SU-DHL-6 (cell line): Measurements from ENCODE around the gene SNAP29.

Experiments used
- H2AFZ ChIP-seq: fragments of 200-600 bp; sonication (generic); 2 replicates; pipeline ENCODE4 v1.6.1; 2014; ENCODE audit warnings: low read depth, mild to moderate bottlenecking, moderate library complexity, mixed read lengths, antibody characterized with exemption, low read length; ENCODE audit not compliant: severe bottlenecking
- H3F3A ChIP-seq: fragments of 200-600 bp; shearing (Covaris generic); 2 replicates; pipeline ENCODE4 v1.6.0; 2016; ENCODE audit warnings: antibody characterized with exemption, mild to moderate bottlenecking; ENCODE audit not compliant: insufficient read depth
- H3K27ac ChIP-seq: fragments of 200-600 bp; sonication (generic); 2 replicates; pipeline ENCODE4 v1.5.1; 2016; ENCODE audit warnings: low read depth, mild to moderate bottlenecking, low read length, moderate library complexity, mixed read lengths
- H3K27me3 ChIP-seq: fragments of 200-600 bp; sonication (generic), shearing (Covaris generic); 2 replicates; pipeline ENCODE4 v1.6.0; 2014; ENCODE audit warnings: mild to moderate bottlenecking, low read length
- H3K36me3 ChIP-seq: fragments of 200-600 bp; sonication (generic); 2 replicates; pipeline ENCODE4 v1.6.1; 2014; ENCODE audit warnings: mild to moderate bottlenecking, low read length, mixed read lengths
- H3K4me2 ChIP-seq: fragments of 300-600, 200-600 bp; shearing (Covaris generic), sonication (generic); 2 replicates; pipeline ENCODE4 v1.6.0; 2014; ENCODE audit warnings: low read length, low read depth, mild to moderate bottlenecking; ENCODE audit not compliant: poor library complexity, severe bottlenecking
- H3K4me3 ChIP-seq: fragments of 200-600 bp; sonication (generic); 2 replicates; pipeline ENCODE4 v1.5.1; 2014; ENCODE audit warnings: antibody characterized with exemption, low read length, mild to moderate bottlenecking, mixed read lengths; ENCODE audit not compliant: insufficient read depth, poor library complexity, severe bottlenecking
- H3K79me2 ChIP-seq: fragments of 200-600 bp; sonication (generic); 2 replicates; pipeline ENCODE4 v1.6.1; 2014; ENCODE audit warnings: mild to moderate bottlenecking, low read length, moderate library complexity; ENCODE audit not compliant: insufficient read depth
- H3K9ac ChIP-seq: fragments of 200-600 bp; sonication (generic); 2 replicates; pipeline ENCODE4 v1.7.0; 2014; ENCODE audit warnings: mild to moderate bottlenecking, low read length
- H3K9me2 ChIP-seq: fragments of 200-600 bp; sonication (generic); replicated peaks from 2 replicates; pipeline ENCODE4 v1.6.1; 2014; ENCODE audit warnings: low read length; ENCODE audit not compliant: insufficient read depth
- H3K9me3 ChIP-seq: fragments of 200-600 bp; sonication (generic); 2 replicates; pipeline ENCODE4 v1.6.1; 2014; ENCODE audit warnings: low read length, mixed read lengths; ENCODE audit not compliant: insufficient read depth
- H4K20me1 ChIP-seq: fragments of 200-600 bp; sonication (generic); 2 replicates; pipeline ENCODE4 v1.6.1; 2014; ENCODE audit warnings: low read depth, mild to moderate bottlenecking, antibody characterized with exemption, low read length, moderate library complexity, mixed read lengths
- CTCF ChIP-seq: fragments of 200-600 bp; sonication (generic); IDR thresholded peaks from one replicate; pipeline ENCODE4 v1.5.1; 2017; ENCODE audit warnings: antibody characterized with exemption, mild to moderate bottlenecking, low read length, moderate library complexity; ENCODE audit not compliant: insufficient read depth, poor library complexity, severe bottlenecking
- EZH2phosphoT487 ChIP-seq: fragments of 200-600 bp; sonication (generic), shearing (Covaris generic); conservative IDR thresholded peaks from 2 replicates; pipeline ENCODE4 v1.6.1; 2018; ENCODE audit warnings: mild to moderate bottlenecking, antibody characterized with exemption, low read length, moderate library complexity, mixed read lengths

SNAP29 gene

GRCh38 chr22:20811171-20811570 lies 47.6 kb upstream of the SNAP29 start:
- TF ChIP-seq EZH2phosphoT487 (no peak), CTCF (no peak)

GRCh38 chr22:20811971-20812660 lies 46.7 kb upstream of the SNAP29 start:
- H3F3A ChIP-seq: no peaks in the 10 kb centered on the region
- H3K4me2 ChIP-seq: no peak overlapping the region
- H3K27ac ChIP-seq: no peak overlapping the region
- H3K4me3 ChIP-seq: no peak overlapping the region
- no peak overlapping the region for H3K9ac ChIP-seq
- H3K27me3 ChIP-seq: no peaks in the 10 kb centered on the region
- H2AFZ ChIP-seq: no peak overlapping the region
- H3K9me2 ChIP-seq: no peaks in the 10 kb centered on the region
- no peaks in the 10 kb centered on the region for H3K79me2 ChIP-seq
- H4K20me1 ChIP-seq: no peaks in the 10 kb centered on the region
- TF ChIP-seq EZH2phosphoT487 (no peak), CTCF (no peak)
- no peaks in the 10 kb centered on the region for H3K36me3 ChIP-seq
- H3K9me3 ChIP-seq: no peaks in the 10 kb centered on the region

More at GRCh38 chr22:20811171-20811570, 47.6 kb upstream of the SNAP29 start:
- no peak overlapping the region for H3K27ac ChIP-seq
- H3K36me3 ChIP-seq: no peaks in the 10 kb centered on the region
- H3K4me2 ChIP-seq: no peak overlapping the region
- H3K79me2 ChIP-seq: no peaks in the 10 kb centered on the region
- H3K27me3 ChIP-seq: no peaks in the 10 kb centered on the region
- H3K9me2 ChIP-seq: no peaks in the 10 kb centered on the region
- no peak overlapping the region for H2AFZ ChIP-seq
- H3K9ac ChIP-seq: no peak overlapping the region
- no peaks in the 10 kb centered on the region for H4K20me1 ChIP-seq
- H3F3A ChIP-seq: no peaks in the 10 kb centered on the region
- H3K9me3 ChIP-seq: no peaks in the 10 kb centered on the region
- no peak overlapping the region for H3K4me3 ChIP-seq

- no peak for TF ChIP-seq CTCF
- no peak for TF ChIP-seq EZH2phosphoT487
- H3K9me3 ChIP-seq: no peaks in the 10 kb centered on the region
- no peak overlapping the region for H2AFZ ChIP-seq
- no peak overlapping the region for H3K4me2 ChIP-seq
- no peak overlapping the region for H3K27ac ChIP-seq
- no peak overlapping the region for H3K4me3 ChIP-seq
- no peaks in the 10 kb centered on the region for H3F3A ChIP-seq
- H3K36me3 ChIP-seq: no peaks in the 10 kb centered on the region
- H4K20me1 ChIP-seq: no peaks in the 10 kb centered on the region
- no peak overlapping the region for H3K9ac ChIP-seq
- no peaks in the 10 kb centered on the region for H3K27me3 ChIP-seq
- no peaks in the 10 kb centered on the region for H3K9me2 ChIP-seq
- H3K79me2 ChIP-seq: no peaks in the 10 kb centered on the region
Measured at GRCh38 chr22:20813056-20813455, 45.8 kb upstream of the SNAP29 start.
